Mesendoderm (in vitro differentiated cells): Measurements from ENCODE around the gene ARID1B.
A peak's percentile ranks its signal among the peaks of the same experiment; 100 is the strongest.

Source experiments
- DNase-seq: peaks from one replicate; pipeline ENCODE4 v3.0.0; 2013
- H2AK5ac ChIP-seq: 2 replicates; pipeline ENCODE4 v1.6.1; 2013; ENCODE audit warnings: low read length, inconsistent platforms
- H2BK120ac ChIP-seq: 2 replicates; pipeline ENCODE4 v1.6.1; 2013; ENCODE audit warnings: low read depth, mild to moderate bottlenecking, low read length, moderate library complexity, mixed read lengths
- H2BK15ac ChIP-seq: replicated peaks from 2 replicates; pipeline ENCODE4 v1.6.1; 2013; ENCODE audit warnings: low read depth, mild to moderate bottlenecking, moderate library complexity
- H2BK5ac ChIP-seq: 2 replicates; pipeline ENCODE4 v1.6.1; 2013; ENCODE audit warnings: low read length, inconsistent platforms
- H3K18ac ChIP-seq: 2 replicates; pipeline ENCODE4 v1.6.1; 2013; ENCODE audit warnings: mild to moderate bottlenecking, low read length, mixed read lengths
- H3K23ac ChIP-seq: one replicate; pipeline ENCODE4 v1.6.1; 2013; ENCODE audit warnings: low read length
- H3K27ac ChIP-seq: 2 replicates; pipeline ENCODE4 v1.5.1; 2013; ENCODE audit warnings: low read depth, mild to moderate bottlenecking, inconsistent platforms, low read length, moderate library complexity
- H3K27me3 ChIP-seq: 2 replicates; pipeline ENCODE4 v1.6.1; 2013; ENCODE audit warnings: low read length, control low read depth, mild to moderate bottlenecking, inconsistent platforms; ENCODE audit not compliant: insufficient read depth, poor library complexity
- H3K36me3 ChIP-seq: 2 replicates; pipeline ENCODE4 v1.6.1; 2013; ENCODE audit warnings: low read length, inconsistent platforms; ENCODE audit not compliant: control insufficient read depth, insufficient read depth
- H3K4ac ChIP-seq: one replicate; pipeline ENCODE4 v1.6.1; 2013; ENCODE audit warnings: low read depth, mild to moderate bottlenecking, low read length, moderate library complexity
- H3K4me1 ChIP-seq: 2 replicates; pipeline ENCODE4 v1.6.1; 2013; ENCODE audit warnings: low read depth, low read length, inconsistent platforms; ENCODE audit not compliant: control insufficient read depth
- H3K4me2 ChIP-seq: 2 replicates; pipeline ENCODE4 v1.6.1; 2013; ENCODE audit warnings: low read length
- H3K4me3 ChIP-seq: 2 replicates; pipeline ENCODE4 v1.5.1; 2013; ENCODE audit warnings: mild to moderate bottlenecking, low read length
- H3K56ac ChIP-seq: one replicate; pipeline ENCODE4 v1.6.1; 2013; ENCODE audit warnings: low read length
- H3K79me1 ChIP-seq: 2 replicates; pipeline ENCODE4 v1.6.1; 2013; ENCODE audit warnings: low read length, inconsistent platforms
- H3K79me2 ChIP-seq: 2 replicates; pipeline ENCODE4 v1.6.1; 2013; ENCODE audit warnings: mild to moderate bottlenecking, low read length; ENCODE audit not compliant: control insufficient read depth, insufficient read depth
- H3K9ac ChIP-seq: 2 replicates; pipeline ENCODE4 v1.6.1; 2013; ENCODE audit warnings: low read length, inconsistent platforms
- H4K5ac ChIP-seq: one replicate; pipeline ENCODE4 v1.6.1; 2013; ENCODE audit warnings: low read length
- H4K8ac ChIP-seq: one replicate; pipeline ENCODE4 v1.6.1; 2013; ENCODE audit warnings: low read depth, mild to moderate bottlenecking, control low read depth, low read length, moderate library complexity
- WGBS: extraction: QIAGEN DNeasy Blood & Tissue Kit; methylation state at CpG from one replicate; pipeline ENCODE4 v1.1.7; 2013; ENCODE audit warnings: low lambda C conversion rate, missing lambda C conversion rate; ENCODE audit not compliant: insufficient coverage; ENCODE audit errors: extremely low coverage; 5-methylcytosine and 5-hydroxymethylcytosine counted together

Gene ARID1B

GRCh38 chr6:157187182-157188083, 410.3 kb downstream of the ARID1B start:
- peak; percentile 41 for DNase-seq
- Histone ChIP-seq H3K23ac (no peak overlapping the region), H4K8ac (no peak overlapping the region), H3K79me2 (no peaks in the 10 kb centered on the region), H3K27me3 (no peaks in the 10 kb centered on the region), H3K4ac (no peak overlapping the region), H3K9ac (no peak overlapping the region), H2BK15ac (no peak overlapping the region), H3K79me1 (no peaks in the 10 kb centered on the region), H2AK5ac (no peak overlapping the region), H3K36me3 (peaks cover 2% of the 10 kb centered on the region), H2BK120ac (no peak overlapping the region), H3K27ac (no peak overlapping the region), H3K56ac (no peak overlapping the region), H2BK5ac (no peak overlapping the region), H3K4me3 (no peak overlapping the region), H4K5ac (no peak overlapping the region), H3K4me2 (no peak overlapping the region), H3K18ac (no peak overlapping the region), H3K4me1 (no peaks in the 10 kb centered on the region)
- no CpG with 5 or more reads among the region's 11 CpGs for WGBS

- H4K8ac ChIP-seq: no peak overlapping the region
- H3K4ac ChIP-seq: no peak overlapping the region
- no peak overlapping the region for H2BK15ac ChIP-seq
- WGBS: no CpG with 5 or more reads among the region's 7 CpGs
- H3K56ac ChIP-seq: no peak overlapping the region
- no peak overlapping the region for H3K9ac ChIP-seq
- H2BK120ac ChIP-seq: no peak overlapping the region
- H3K36me3 ChIP-seq: peaks cover 2% of the 10 kb centered on the region
- H3K27me3 ChIP-seq: no peaks in the 10 kb centered on the region
- no peaks in the 10 kb centered on the region for H3K79me2 ChIP-seq
- H4K5ac ChIP-seq: no peak overlapping the region
- H3K23ac ChIP-seq: no peak overlapping the region
- no peak overlapping the region for H3K18ac ChIP-seq
- H3K4me1 ChIP-seq: no peaks in the 10 kb centered on the region
- H3K79me1 ChIP-seq: no peaks in the 10 kb centered on the region
- H3K27ac ChIP-seq: no peak overlapping the region
- no peak overlapping the region for H2AK5ac ChIP-seq
- no peak overlapping the region for H3K4me2 ChIP-seq
- no peak for DNase-seq
- no peak overlapping the region for H3K4me3 ChIP-seq
- H2BK5ac ChIP-seq: no peak overlapping the region
These were observed 411.0 kb downstream of the ARID1B start for GRCh38 chr6:157188213-157188612.

- no peak overlapping the region for H3K9ac ChIP-seq
These were observed 416.3 kb downstream of the ARID1B start for GRCh38 chr6:157193443-157193996.

GRCh38 chr6:157194110-157194509, 416.9 kb downstream of the ARID1B start:
- H3K36me3 ChIP-seq: peaks cover 11% of the 10 kb centered on the region
- DNase-seq: no peak
- no peak overlapping the region for H3K4me2 ChIP-seq
- H2BK15ac ChIP-seq: no peak overlapping the region
- H3K79me1 ChIP-seq: no peaks in the 10 kb centered on the region
- no peak overlapping the region for H3K56ac ChIP-seq
- no peaks in the 10 kb centered on the region for H3K4me1 ChIP-seq
- no peak overlapping the region for H4K8ac ChIP-seq
- no peaks in the 10 kb centered on the region for H3K79me2 ChIP-seq
- H2AK5ac ChIP-seq: no peak overlapping the region
- H3K27ac ChIP-seq: no peak overlapping the region
- H3K4me3 ChIP-seq: no peak overlapping the region
- H4K5ac ChIP-seq: no peak overlapping the region
- no peak overlapping the region for H3K23ac ChIP-seq
- WGBS: no CpG with 5 or more reads among the region's 2 CpGs
- H2BK5ac ChIP-seq: no peak overlapping the region
- H3K4ac ChIP-seq: no peak overlapping the region
- no peaks in the 10 kb centered on the region for H3K27me3 ChIP-seq
- H3K18ac ChIP-seq: no peak overlapping the region
- H3K9ac ChIP-seq: no peak overlapping the region
- no peak overlapping the region for H2BK120ac ChIP-seq

More at GRCh38 chr6:157193443-157193996, 416.3 kb downstream of the ARID1B start:
- no peak overlapping the region for H3K56ac ChIP-seq
- no peaks in the 10 kb centered on the region for H3K79me1 ChIP-seq
- H3K27me3 ChIP-seq: no peaks in the 10 kb centered on the region
- DNase-seq: no peak
- H2BK15ac ChIP-seq: no peak overlapping the region
- H3K4me3 ChIP-seq: no peak overlapping the region
- H4K5ac ChIP-seq: no peak overlapping the region
- H3K4me1 ChIP-seq: no peaks in the 10 kb centered on the region
- H3K18ac ChIP-seq: no peak overlapping the region
- no peak overlapping the region for H3K4ac ChIP-seq
- no peak overlapping the region for H2BK120ac ChIP-seq
- WGBS: no CpG with 5 or more reads among the region's 5 CpGs
- H3K4me2 ChIP-seq: no peak overlapping the region
- no peak overlapping the region for H3K23ac ChIP-seq
- no peaks in the 10 kb centered on the region for H3K79me2 ChIP-seq
- no peak overlapping the region for H2AK5ac ChIP-seq
- H3K36me3 ChIP-seq: peaks cover 11% of the 10 kb centered on the region
- no peak overlapping the region for H3K27ac ChIP-seq
- no peak overlapping the region for H2BK5ac ChIP-seq
- no peak overlapping the region for H4K8ac ChIP-seq

GRCh38 chr6:157194643-157195042, 417.5 kb downstream of the ARID1B start:
- H3K4me1 ChIP-seq: no peaks in the 10 kb centered on the region
- H3K79me1 ChIP-seq: no peaks in the 10 kb centered on the region
- H2BK120ac ChIP-seq: no peak overlapping the region
- H3K27me3 ChIP-seq: no peaks in the 10 kb centered on the region
- no peak overlapping the region for H3K4me3 ChIP-seq
- no peak overlapping the region for H3K4ac ChIP-seq
- H3K79me2 ChIP-seq: no peaks in the 10 kb centered on the region
- H3K9ac ChIP-seq: no peak overlapping the region
- no peak overlapping the region for H2BK5ac ChIP-seq
- H3K36me3 ChIP-seq: peaks cover 11% of the 10 kb centered on the region
- no peak overlapping the region for H3K4me2 ChIP-seq
- no peak overlapping the region for H4K8ac ChIP-seq
- no peak overlapping the region for H3K27ac ChIP-seq
- no peak overlapping the region for H3K18ac ChIP-seq
- H2BK15ac ChIP-seq: no peak overlapping the region
- no peak overlapping the region for H3K56ac ChIP-seq
- no peak overlapping the region for H4K5ac ChIP-seq
- no peak for DNase-seq
- no CpG with 5 or more reads among the region's 3 CpGs for WGBS
- H3K23ac ChIP-seq: no peak overlapping the region
- H2AK5ac ChIP-seq: no peak overlapping the region
